ENCODE data around the gene SYT14.

DNA sequence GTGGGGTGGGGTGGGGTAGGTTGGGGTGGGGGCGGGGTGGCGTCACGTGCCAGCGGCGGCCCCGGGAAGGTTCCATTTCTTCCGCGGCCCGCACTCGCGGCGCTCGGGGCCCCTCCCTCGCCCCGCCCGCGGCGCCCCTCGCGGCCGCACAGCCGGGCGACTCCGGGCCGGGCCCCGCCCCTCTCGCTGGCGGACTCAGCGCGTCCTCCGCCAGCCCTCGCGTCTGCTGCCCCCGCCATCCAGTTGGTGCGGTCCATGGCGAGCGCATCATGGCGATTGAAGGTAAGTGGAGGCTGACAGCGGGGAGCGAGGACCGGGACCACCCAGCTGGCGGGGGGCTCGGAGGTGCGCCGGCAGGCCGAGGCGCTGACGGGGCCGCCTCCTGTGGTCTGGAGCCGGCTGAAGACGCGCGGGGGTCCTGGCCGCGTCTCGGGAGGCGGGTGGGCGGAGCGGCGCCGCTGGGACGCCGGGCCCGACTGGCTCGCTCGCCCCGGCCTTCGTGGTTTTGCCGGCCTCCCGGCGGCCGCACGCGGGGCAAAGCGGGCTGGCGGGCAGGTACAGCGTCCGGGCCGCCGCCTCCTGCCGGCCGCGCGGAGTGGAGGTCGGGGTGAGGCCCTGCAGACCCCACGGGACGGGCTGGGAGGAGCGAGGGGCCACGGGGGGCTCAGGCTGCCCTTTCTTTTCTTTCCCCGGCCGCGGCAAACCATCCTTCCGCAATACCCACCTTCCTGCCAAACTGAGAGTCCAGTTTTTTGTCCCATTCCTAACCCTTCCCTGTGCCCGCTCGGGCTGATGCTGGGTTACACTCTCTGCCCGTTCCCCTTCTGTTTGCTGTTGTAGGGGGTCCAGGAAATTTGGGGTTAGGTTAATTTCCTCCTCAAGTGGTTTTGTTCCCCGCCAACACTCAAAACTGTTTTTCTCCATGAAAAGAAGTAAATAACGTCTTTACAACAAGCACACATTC, at the start of gene SYT14:
- no peak for TF ChIP-seq POLR2A (IDR thresholded peaks at IDR 0.05)
- TF ChIP-seq, protein P1, sequence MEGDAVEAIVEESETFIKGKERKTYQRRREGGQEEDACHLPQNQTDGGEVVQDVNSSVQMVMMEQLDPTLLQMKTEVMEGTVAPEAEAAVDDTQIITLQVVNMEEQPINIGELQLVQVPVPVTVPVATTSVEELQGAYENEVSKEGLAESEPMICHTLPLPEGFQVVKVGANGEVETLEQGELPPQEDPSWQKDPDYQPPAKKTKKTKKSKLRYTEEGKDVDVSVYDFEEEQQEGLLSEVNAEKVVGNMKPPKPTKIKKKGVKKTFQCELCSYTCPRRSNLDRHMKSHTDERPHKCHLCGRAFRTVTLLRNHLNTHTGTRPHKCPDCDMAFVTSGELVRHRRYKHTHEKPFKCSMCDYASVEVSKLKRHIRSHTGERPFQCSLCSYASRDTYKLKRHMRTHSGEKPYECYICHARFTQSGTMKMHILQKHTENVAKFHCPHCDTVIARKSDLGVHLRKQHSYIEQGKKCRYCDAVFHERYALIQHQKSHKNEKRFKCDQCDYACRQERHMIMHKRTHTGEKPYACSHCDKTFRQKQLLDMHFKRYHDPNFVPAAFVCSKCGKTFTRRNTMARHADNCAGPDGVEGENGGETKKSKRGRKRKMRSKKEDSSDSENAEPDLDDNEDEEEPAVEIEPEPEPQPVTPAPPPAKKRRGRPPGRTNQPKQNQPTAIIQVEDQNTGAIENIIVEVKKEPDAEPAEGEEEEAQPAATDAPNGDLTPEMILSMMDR (IDR thresholded peaks at IDR 0.05) = no peak

All from tibial nerve (tissue), 3 donors.